HG03442 (cell line): ENCODE results near the gene KATNA1.
"Not testable (repeated sequence)": the region's sequence is repeated elsewhere in the genome, so short reads cannot be mapped to it uniquely, and the experiment has no call there.

Experiments
- ATAC-seq: cut with Tn5 transposase; IDR thresholded peaks from one replicate; pipeline ENCODE4 v1.9.1; 2021; ENCODE audit warnings: mild to moderate bottlenecking, moderate library complexity; ENCODE audit not compliant: unreplicated experiment

KATNA1 gene

DNA sequence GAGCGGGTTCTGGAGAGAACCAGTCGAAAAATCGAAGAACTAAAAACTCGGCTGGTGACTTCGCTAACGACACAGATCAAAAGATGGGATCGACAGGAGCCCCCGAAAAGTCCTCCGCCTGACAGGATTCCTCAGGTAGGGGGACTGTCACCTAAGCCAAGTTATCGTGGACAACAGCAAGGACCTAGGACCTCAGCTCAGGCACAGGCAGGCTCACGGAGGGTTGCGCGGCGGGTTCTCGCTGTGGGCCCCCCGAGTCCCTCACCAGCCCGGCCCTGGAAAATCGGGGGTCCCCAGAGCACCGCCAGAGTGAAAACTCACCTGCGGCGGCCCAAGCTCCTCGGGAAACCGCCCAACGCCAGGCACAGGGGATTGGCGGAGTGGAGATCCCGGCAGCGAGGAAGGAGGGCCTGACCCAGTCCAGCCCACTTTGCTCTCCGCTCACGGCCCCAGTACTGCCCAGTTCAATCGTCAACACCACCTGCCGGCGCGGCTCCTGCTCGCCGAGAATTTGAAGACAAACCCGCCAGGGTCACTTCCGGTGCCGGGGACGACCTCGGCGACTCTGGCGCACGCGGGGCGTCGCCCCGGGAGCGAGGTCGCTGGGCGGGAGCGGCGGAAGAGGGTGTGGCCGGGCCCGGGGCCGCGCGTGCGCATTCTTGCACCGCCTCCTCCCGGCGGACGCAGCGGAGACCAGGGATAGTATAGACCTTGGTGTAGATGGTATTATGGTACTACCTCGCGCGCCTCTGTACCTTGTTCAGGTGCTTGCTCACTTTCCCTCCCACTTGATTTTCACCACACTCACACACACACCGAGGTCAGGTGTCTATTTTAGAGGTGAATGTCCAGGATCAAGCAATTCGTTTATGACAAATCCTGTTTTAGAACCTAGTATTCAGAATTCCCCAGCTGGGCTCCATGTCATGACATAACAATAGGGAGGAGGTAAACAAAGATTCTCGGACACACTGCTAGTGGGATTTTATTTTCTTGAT lies at the start of gene KATNA1:
TSS of gene KATNA1 (minus strand) at position 567 of the 998 bp plus-strand sequence. CDS start 10,167 bp downstream, outside the sequence.
- peak; percentile 87 for ATAC-seq

DNA sequence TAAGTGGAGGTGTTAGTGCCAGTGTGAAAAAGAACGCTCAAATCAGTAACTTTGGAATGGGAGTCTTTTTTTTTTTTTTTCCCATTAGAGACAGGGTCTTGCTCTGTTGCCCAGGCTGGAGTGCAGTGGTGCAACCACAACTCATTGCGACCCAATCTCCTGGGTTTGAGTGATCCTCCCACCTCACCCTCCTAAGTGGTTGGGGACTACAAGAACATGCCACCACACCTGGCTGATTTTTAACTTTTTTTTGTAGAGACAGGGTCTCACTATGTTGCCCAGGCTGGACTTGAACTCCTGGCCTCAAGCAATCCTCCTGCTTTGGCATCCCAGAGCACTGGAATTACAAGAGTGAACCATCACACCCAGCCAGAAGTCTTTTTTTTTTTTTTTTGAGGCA lies 49.7 kb upstream of the KATNA1 start:
- no peak for ATAC-seq

DNA sequence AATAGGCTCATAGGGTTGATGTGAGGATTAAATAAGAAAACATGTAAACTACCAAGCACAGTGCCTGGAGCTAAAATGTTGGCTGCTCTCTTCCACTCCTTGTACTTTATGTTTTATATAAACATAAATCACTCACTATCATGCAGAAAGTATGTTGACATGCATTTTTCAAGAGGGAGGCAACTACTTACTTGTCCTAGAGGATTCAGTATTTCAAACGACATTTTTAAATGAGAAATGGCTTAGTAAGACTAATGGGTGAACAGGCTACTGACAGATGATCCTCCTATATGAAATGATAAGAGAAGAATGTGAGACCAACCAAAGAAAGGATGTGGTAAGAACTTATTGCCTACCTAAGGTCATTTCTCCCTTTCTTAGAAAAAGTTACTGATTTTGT lies 48.4 kb upstream of the KATNA1 start:
- ATAC-seq, result no peak

DNA sequence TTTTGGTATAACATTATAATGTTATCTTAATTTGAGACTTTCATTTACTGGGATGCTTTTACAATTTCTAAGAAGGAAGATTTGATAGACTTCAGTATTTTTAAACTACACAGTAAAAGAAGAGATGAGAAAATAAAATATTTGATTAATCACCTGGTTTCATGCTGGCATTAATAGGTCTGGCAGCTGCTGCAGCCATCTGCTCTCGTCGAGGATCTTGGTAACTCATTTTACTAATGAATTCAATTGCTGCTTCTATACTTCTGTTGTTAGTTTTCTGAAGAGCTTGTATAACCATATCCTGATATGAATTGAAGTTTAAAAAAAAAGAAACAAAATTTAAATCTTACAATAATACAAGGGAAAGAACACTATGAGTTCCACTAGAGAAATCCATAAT lies 46.4 kb upstream of the KATNA1 start:
- no peak for ATAC-seq

DNA sequence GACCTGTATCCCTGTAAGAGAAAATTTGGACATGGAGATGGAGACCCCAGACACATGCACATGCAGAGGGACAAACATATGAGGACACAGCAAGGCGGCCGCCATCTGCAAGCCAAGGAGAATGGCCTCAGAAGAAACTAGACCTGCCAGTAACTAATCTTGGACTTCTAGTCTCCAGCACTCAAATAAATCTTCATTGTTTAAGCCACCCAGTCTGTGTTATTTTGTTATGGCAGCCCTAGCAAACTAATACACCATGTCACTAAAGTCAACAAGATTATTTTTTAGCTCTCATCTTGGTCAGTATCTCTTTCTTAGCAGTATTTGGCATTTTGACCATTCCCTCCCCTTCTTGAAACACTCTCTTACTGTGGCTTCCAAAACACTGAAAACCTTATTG lies 42.7 kb upstream of the KATNA1 start:
- ATAC-seq, result no peak

DNA sequence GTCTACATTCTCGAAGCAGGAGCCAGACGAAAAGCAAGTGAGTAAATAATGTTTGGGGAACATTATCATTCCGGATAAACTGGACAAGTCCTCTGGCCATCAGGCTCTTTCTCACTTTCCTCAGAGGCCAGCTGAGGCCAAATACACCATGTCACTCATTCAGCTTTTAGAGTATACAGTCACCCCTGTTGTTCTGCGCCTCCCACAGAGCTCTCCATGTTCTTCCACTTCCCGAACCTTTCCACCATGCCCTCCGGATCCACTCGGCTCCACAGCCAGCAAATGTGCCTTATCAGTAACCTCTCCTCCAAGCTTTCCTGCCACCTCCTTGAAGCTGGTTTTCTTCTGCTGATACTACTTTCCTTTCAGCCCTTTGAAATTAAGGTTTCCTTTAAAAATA lies 37.7 kb upstream of the KATNA1 start:
- ATAC-seq, result no peak

DNA sequence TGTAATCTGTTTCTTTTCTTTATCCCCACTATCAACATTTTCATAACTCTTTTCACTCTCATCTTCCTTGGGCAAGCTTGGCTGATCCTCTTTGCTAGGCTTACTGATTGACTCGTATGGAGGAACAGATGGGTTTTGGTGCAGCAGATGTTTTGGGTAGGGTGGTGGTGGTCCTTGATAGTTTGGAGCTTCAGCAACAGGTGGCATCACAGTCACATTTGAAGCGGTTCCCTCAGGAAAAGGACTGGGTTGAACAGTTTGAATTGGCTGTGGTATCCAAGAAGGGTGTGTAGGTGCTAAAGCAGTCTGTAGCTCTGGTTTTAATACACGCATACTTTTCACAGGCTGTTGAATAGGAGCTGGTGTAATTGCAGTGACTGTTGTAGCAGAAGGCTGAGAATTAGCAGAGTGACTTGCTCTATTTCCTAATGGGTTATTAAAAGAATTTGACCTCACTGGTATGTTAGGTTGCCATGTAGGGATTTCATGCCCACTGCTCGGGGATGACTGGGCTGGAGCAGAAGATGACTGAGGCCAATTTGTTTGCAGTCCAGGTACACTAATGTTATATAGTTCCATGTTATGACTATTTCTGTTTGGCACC lies 34.8 kb upstream of the KATNA1 start:
- no peak for ATAC-seq

DNA sequence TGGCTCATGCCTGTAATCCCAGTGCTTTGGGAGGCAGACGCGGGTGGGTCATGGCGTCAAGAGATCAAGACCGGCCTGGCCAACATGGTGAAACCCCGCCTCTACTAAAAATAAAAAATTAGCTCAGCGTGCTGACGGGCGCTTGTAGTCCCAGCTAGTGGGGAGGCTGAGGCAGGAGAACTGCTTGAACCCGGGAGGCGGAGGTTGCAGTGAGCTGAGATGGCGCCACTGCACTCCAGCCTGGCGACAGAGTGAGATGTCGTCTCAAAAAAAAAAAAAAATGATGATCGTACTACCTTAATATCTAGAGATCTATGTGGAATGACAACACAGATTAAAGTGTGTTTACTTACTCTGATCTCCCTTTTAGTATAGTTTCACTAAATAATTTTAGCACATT lies 33.3 kb upstream of the KATNA1 start:
- ATAC-seq, result not testable (repeated sequence)

DNA sequence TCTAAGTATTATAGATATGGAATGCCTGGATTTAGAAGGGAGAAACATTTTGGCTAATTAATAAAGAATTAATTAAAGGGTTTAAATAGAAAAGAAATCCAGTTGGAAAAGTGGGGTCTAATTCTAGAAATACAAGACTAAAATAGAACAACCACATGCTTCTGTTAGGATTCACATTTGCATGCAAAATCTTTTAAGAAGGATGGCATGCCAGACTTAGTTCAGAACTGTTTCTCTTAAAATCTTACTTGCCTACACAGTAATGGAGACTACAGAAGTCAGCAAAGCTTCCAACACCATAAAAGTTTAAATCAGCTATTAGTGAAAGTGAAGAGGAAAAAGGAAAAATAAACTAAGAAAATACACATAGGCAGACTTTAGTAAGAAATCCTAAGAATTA lies 32.7 kb upstream of the KATNA1 start:
- ATAC-seq, result no peak

DNA sequence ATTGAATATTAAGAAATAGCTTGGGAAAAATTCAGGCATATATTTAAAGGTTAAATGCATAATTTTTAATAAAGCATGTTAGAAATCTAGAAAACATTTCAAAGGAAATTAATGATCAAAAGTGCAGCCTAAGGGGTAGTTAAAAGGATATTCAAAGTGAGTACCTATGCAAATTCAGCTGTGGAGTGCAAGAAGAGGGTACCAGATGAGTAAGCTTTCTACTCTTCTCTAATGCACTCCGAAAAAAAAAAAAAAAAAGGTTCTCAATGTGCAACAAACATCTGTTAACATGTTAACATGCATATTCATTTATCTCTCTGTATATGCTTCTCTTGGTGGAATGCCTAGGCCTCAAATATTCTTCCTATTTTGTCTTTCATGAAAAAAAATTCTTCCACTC lies 32.0 kb upstream of the KATNA1 start:
- ATAC-seq, result peak; percentile 77

DNA sequence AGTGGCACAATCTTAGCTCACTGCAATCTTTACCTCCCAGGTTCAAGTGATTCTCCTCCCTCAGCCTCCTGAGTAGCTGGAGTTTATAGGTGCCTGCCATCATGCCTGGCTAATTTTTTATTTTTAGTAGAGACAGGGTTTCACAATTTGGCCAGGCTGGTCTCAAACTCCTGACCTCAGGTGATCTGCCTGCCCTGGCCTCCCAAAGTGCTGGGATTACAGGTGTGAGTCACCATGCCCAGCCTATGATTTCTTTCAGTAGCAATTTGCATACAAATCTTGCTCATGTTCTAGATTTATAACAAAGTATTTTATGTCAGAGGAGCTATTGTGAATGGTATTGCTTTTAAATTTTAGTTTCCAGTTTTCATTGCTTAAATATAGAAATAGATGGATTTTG lies 23.8 kb upstream of the KATNA1 start:
- ATAC-seq, result not testable (repeated sequence)

DNA sequence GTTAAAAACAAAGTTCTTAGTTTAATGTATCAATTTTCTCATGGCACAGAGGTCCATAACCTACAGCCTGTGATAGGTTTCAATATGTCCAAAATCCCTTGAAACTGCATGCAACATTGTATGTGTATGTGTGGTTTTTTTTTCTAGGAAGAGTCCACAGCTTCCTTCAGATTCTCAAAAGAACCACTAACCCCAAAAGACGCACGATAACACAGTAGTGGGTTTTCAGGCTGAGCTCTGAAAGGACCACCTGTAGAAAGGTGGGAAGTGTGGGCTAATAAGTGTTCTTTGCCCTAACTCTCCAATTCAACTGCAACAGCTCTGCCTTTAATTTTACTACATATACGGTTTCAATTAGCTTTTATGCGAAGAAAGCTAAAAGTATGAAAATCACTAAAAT lies 11.5 kb upstream of the KATNA1 start:
- no peak for ATAC-seq

DNA sequence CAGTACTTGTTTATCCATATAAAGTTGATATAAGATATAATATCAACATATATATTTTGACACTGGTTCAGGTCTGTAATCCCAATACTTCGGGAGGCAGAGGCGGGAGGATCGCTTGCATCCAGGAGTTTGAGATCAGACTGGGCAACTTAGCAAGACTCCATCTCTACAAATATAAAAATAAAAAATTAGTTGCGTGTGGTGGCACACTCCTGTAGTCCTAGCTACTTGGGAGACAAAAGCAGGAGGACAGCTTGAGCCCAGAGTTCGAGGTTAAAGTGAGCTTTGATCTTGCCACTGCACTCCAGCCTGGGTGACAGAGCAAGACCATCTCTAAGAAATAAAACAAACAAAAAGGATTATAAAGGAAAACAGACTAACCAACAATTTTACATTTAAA lies 8.9 kb upstream of the KATNA1 start:
- ATAC-seq, result no peak

DNA sequence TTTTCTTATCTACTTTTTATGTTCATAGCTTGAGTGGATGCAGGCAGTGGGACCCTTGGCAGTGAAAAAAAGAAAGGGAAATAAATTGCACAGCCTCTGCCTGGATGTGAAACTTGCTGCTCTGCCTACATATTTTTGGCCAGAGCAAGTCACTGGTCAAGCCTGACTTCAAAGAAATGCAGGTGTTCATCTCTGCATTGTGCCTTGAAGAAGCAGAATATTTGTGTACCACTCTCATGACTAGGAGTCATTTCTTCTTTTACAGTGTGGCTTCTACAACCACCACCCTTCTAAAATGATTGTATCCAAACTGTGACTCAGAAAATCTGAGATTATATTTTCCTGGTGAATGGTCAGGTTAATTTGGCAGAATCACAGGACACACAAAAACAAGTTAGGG lies 2.5 kb upstream of the KATNA1 start:
- ATAC-seq, result peak; percentile 39

DNA sequence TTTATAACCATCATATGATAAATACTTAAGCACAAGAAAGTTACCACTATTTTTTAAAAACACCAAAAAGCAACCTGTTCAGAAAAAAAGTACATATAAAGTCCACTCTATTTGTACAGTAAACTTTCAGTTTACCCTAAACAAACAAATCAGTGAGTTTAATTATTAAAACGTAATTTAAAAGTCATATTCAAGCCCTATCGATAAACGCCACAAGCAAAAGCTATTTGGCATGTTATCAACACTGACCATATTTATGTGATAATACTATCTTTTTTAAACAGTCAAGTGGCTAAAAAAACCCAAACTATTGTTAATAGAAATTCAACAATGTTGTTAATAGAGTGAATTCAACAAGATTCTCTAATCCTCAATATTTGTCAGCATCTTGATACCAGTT lies 1.9 kb downstream of the KATNA1 start:
- ATAC-seq, result no peak

DNA sequence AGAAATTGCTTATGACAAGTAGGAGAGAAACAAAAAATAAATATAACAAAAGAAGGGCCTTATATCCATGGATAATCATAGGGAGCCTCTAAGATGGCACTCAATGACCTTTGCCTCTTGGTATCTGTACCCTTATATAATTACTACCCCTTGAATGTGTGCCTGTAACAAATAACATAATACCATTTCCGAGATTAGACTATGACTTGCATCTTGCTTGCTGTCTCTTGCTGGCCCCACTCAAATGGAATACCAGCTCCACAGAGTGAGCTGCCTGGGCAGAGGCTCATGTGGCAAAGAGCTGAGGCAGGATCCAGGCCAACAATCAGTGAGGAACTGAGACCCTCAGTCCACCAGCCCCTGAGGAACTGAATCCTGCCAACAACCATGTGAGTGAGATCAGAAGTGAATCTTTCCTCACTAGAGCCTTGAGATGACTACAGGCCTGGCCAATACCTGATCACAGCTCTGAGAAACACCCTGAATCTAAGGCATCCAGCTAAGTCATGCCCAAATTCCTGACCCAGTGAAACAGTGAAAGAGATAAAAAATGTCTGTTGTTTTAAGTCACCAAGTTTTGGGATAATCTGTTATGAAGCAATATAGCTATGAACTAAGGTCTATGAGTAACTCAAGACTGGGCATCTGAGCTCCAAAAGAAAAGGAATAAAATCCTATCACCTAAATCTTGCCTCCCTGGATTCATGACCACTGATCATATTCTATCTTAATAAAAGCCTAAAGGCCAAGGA lies 5.5 kb downstream of the KATNA1 start:
- ATAC-seq, result peak; percentile 67

DNA sequence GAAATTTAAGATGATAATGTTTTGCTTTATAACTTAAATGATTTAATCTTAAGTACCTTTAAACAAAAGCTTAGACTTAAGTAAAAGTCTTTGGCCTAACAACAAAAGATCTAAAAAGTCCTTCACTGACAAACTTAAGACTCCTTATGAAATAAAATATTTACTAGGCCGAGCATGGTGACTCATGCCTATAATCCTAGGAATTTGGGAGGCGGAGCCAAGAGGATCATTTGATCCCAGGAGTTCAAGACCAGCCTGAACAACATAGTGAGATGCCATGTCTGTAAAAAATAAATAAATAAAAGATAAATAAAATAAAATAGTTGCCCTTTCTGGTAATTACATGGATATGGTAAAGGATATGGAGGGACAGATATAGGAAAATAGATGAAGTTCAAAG lies 12.4 kb downstream of the KATNA1 start:
- no peak for ATAC-seq

DNA sequence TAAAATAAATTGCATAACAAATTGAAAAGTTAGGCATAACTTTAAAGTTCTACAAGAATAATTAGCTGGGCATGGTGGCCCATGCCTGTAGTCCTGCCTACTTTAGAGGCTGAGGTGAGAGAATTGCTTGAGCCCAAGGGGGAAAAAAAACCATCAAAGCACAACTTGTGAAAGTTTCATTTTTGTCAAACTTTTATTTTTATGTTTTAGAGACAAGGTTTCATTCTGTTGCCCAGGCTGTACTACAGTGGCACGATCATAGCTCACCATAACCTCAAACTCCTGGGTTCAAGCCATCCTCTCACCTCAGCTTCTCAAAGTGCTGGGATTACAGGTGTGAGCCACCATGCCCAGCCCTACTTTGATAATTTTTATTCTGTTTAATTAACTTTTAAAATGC lies 14.2 kb downstream of the KATNA1 start:
- no peak for ATAC-seq

DNA sequence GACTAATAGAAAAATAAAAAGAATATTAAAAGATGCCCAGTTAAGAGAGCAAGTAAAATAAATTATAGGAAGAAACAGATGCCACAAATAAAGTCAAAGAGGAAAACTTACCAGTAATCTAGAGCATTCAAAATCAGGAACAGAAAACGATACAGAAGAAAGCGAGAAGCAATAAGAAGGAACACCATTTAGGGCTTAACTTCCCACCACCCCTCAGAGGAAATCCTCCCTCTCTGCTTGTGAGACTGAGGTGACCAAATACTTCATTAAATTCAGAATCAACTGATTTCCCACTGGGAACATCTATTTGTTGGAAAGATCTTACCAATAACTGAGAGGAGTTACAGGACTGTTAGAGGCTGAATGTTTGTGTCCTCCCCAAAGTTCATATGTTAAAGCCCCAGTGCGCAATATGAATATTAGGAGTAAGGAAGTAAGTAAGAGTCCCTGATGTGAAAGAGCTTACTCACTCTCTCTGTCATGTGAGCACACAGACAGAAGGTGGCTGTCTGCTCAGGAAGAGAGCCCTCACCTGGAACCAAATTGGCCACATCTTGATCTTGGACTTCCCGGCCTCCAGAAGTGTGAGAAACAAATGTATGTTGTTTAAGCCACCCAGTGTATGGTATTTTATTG lies 19.5 kb downstream of the KATNA1 start:
- ATAC-seq, result peak; percentile 79

DNA sequence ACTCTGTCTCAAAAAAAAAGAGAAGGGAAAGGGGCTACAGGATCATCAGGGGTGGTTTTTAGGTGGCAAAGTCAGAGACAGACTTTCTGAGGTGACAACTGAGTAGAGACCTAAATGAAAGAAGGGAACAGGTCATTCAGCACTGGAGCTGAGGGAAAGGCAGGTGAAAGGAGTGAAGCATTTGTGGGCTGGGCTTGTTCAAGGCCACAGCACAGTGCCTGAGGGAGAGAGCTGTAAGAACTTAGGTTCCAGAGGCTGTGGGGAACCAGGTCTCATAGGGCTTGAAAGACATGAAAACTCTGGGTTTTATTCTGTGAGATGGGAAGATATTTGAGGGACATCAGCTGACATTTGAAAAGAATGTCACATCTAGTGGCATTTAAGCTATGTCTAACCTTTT lies 20.8 kb downstream of the KATNA1 start:
- ATAC-seq, result no peak

DNA sequence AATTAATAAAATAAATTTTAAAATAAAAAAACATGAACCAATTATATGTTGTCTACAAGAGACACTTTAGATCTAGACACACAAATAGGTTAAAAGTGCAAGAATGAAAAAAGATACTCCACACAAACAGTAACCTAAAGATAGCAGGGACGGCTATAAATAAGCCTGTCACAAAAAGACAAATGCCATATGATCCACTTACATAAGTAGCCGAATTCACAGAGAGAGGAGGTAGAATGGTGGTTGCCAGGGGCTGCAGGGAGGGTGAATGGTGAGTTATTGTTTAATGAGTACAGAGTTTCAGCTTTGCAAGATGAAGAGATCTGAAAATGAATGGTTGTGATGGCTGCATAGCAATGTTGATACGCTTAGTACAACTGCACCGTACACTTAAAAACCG lies 32.7 kb downstream of the KATNA1 start:
- no peak for ATAC-seq
